CD8-positive, alpha-beta memory T cell (primary cell): Measurements from ENCODE around the gene RMI2. TPM values are rescaled to one million over a fixed set of nuclear protein-coding genes. Genes with fewer than 3 reads are reported as not detected.
A peak's percentile ranks its signal among the peaks of the same experiment; 100 is the strongest.

Source experiments
- CTCF ChIA-PET: fragments of 350-600 bp; sonication (Branson Sonifier 250); formaldehyde crosslinking; loops from one replicate; lab custom pipeline; 2021; ENCODE audit warnings: antibody characterized with exemption; lab: Charles Lee
- POLR2A ChIA-PET: fragments of 350-600 bp; sonication (Branson Sonifier 250); formaldehyde crosslinking; loops from one replicate; lab custom pipeline; 2021; ENCODE audit warnings: antibody characterized with exemption; lab: Charles Lee
- DNase-seq, 5 donors: peaks; one replicate each; pipeline versions ENCODE4 v3.0.0 to v3.0.0-alpha.2; 2020 to 2022; ENCODE audit warnings: mixed read lengths in 1 of 5
- H3K27ac ChIP-seq: one replicate; pipeline ENCODE4 v1.7.0; 2013; ENCODE audit warnings: low read depth, mild to moderate bottlenecking, low read length, moderate library complexity
- H3K27me3 ChIP-seq: 2 replicates; pipeline ENCODE4 v1.7.0; 2013; ENCODE audit warnings: low read length, mild to moderate bottlenecking; ENCODE audit not compliant: insufficient read depth, poor library complexity, severe bottlenecking
- H3K36me3 ChIP-seq: 2 replicates; pipeline ENCODE4 v1.7.0; 2013; ENCODE audit warnings: mild to moderate bottlenecking, low read length, moderate library complexity; ENCODE audit not compliant: insufficient read depth
- H3K4me1 ChIP-seq: 2 replicates; pipeline ENCODE4 v1.7.0; 2013; ENCODE audit warnings: mild to moderate bottlenecking, low read length, moderate library complexity; ENCODE audit not compliant: insufficient read depth
- H3K4me3 ChIP-seq: 2 replicates; pipeline ENCODE4 v1.7.0; 2013; ENCODE audit warnings: mild to moderate bottlenecking, low read length
- H3K9me3 ChIP-seq: 2 replicates; pipeline ENCODE4 v1.7.0; 2013; ENCODE audit warnings: mild to moderate bottlenecking, low read length
- H3K27ac Mint-ChIP-seq, 8 donors: one replicate each; pipeline ENCODE4 v1.8.0; 2020 to 2021; ENCODE audit warnings: mixed read lengths in 8 of 8, mild to moderate bottlenecking in 6 of 8, inconsistent platforms in 3 of 8, moderate library complexity in 3 of 8
- H3K27me3 Mint-ChIP-seq, 2 donors: one replicate each; pipeline ENCODE4 v1.8.0; 2020 to 2021; ENCODE audit warnings: mixed read lengths in 2 of 2, mild to moderate bottlenecking in 1 of 2, moderate library complexity in 1 of 2
- H3K36me3 Mint-ChIP-seq, 3 donors: one replicate each; pipeline ENCODE4 v1.8.0; 2020 to 2021; ENCODE audit warnings: mixed read lengths in 3 of 3, inconsistent platforms in 1 of 3, mild to moderate bottlenecking in 1 of 3
- H3K4me1 Mint-ChIP-seq, 3 donors: one replicate each; pipeline ENCODE4 v1.8.0; 2020 to 2021; ENCODE audit warnings: mixed read lengths in 3 of 3, inconsistent platforms in 1 of 3, mild to moderate bottlenecking in 1 of 3
- H3K4me3 Mint-ChIP-seq, 7 donors: one replicate each; pipeline ENCODE4 v1.8.0; 2020 to 2021; ENCODE audit warnings: mixed read lengths in 7 of 7, mild to moderate bottlenecking in 6 of 7, moderate library complexity in 4 of 7, inconsistent platforms in 2 of 7
- H3K9me3 Mint-ChIP-seq, 5 donors: one replicate each; pipeline ENCODE4 v1.8.0; 2020 to 2022; ENCODE audit warnings: mixed read lengths in 5 of 5, mild to moderate bottlenecking in 3 of 5, moderate library complexity in 2 of 5, inconsistent platforms in 1 of 5
- polyA plus RNA-seq: library from polyadenylated mRNA; unstranded; fragments of 300-500 nt; fragmentation: Illumina TruSeq; gene quantifications from one replicate; pipeline ENCODE4 v1.2.3, GENCODE V29; 2021
- total RNA-seq, 2 experiments: library from RNA; stranded (reverse); gene quantifications; one replicate each; pipeline ENCODE4 v1.2.3, GENCODE V29; 2021

The RMI2 gene
- total and polyA plus RNA-seq, 3 experiments from 2014 or later: 1.1 to 38.3 (median 37.0) TPM

DNA sequence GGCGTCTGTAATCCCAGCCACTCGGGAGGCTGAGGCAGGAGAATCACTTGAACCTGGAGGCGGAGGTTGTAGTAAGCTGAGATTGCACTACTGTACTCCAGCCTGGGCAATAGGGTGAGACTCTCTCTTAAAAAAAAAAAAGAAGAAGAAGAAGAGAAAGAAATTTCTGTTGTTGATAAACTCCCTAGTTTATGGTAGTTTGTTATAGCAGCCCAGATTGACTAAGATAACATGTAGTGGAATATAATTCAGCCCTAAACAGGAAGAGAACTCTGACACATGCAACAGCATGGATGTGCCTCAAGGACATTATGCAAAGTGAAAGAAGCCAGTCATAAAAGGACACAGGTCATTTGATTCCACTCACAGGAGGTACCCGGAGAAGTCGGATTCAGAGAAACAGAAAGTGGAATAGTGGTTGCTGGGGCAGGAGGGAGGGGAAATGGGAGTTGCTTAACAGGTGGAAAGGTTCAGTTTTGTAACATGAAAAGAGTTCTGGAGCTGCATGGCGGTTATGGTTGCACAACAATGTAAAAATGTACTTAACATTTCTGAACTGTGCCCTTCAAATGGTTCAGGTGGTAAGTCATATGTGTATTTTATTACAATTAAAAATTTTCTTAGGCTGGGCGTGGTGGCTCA lies 38.1 kb upstream of the RMI2 start:
- no peak overlapping the region for H3K27ac ChIP-seq

DNA sequence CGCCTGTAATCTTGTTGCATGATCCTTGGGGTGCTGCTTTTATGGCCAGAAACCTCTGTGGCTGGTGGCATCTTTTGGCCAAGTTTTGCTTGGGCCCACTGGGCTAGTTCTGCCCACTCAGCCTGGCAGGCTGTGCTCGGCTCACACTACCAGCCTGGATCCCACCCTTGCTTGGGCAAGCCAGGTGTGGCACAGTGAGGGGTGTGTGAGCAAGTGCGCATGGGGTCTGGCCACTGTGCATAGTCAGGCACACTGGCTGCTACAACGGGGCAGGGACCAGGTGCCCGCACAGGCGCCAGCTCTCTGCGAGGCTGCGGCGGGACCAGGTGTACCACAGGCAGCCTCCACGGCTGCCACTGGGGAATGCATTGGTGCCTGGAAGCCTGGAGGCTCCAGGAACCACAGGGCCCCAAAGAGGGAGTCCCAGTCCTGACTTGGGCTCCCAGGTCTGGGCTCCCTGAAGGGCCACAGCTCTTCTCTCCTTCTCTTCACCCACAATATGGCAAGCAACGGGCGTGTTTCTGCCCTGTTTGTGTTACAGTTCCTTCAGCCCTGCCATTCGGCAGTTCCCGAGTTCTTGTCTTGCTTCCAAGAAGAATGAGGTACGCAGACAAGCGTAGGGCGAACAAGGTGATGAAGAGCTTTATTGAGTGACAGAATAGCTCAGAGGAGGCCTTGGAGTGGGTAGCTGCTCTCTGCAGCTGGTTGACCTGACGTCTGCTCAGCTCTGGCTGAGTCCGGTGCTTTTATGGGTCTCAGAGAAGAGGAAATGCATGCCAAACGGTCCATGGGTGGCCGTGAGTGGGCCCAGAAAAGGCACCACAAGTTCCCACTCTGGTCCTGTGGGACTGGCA lies 37.4 kb upstream of the RMI2 start:
- H3K9me3 Mint-ChIP-seq: no peaks in the 10 kb centered on the region
- H3K4me3 ChIP-seq: no peak overlapping the region
- no peak overlapping the region for H3K27ac ChIP-seq
- no peak overlapping the region for H3K4me3 Mint-ChIP-seq
- no peak for DNase-seq
- H3K36me3 ChIP-seq: no peaks in the 10 kb centered on the region
- POLR2A ChIA-PET: no interaction called here
- peaks cover 25% of the 10 kb centered on the region for H3K4me1 ChIP-seq
- H3K4me1 Mint-ChIP-seq: peaks cover 21 to 42% (median 35%) of the 10 kb centered on the region in 3 donors
- H3K27ac Mint-ChIP-seq: peak overlapping the region in 2 of 8 donors; percentile 29 to 41
- peaks cover 0 to 4% of the 10 kb centered on the region in 2 donors for H3K27me3 Mint-ChIP-seq
- H3K27me3 ChIP-seq: no peaks in the 10 kb centered on the region
- no peaks in the 10 kb centered on the region for H3K9me3 ChIP-seq
- CTCF ChIA-PET: interaction anchor here (3.2 kb wide), 1 partner anchor 52 kb away, joined by 8 read pairs; the partner anchor contains the start of gene SOCS1
- H3K36me3 Mint-ChIP-seq: peaks cover 0 to 1% (median 0%) of the 10 kb centered on the region in 3 donors

More for the DNA sequence above, 38.1 kb upstream of the RMI2 start:
- ChIA-PET POLR2A (no interaction called here), CTCF (no interaction called here)
- Mint-ChIP-seq H3K36me3 (peaks cover 0 to 1% (median 0%) of the 10 kb centered on the region in 3 donors), H3K9me3 (no peaks in the 10 kb centered on the region), H3K27me3 (peaks cover 0 to 4% of the 10 kb centered on the region in 2 donors), H3K4me1 (peaks cover 16 to 34% (median 29%) of the 10 kb centered on the region in 3 donors), H3K4me3 (no peak overlapping the region), H3K27ac (no peak overlapping the region)
- Histone ChIP-seq H3K4me3 (no peak overlapping the region), H3K27me3 (no peaks in the 10 kb centered on the region), H3K9me3 (no peaks in the 10 kb centered on the region), H3K4me1 (peaks cover 17% of the 10 kb centered on the region), H3K36me3 (no peaks in the 10 kb centered on the region)
- no peak for DNase-seq

DNA sequence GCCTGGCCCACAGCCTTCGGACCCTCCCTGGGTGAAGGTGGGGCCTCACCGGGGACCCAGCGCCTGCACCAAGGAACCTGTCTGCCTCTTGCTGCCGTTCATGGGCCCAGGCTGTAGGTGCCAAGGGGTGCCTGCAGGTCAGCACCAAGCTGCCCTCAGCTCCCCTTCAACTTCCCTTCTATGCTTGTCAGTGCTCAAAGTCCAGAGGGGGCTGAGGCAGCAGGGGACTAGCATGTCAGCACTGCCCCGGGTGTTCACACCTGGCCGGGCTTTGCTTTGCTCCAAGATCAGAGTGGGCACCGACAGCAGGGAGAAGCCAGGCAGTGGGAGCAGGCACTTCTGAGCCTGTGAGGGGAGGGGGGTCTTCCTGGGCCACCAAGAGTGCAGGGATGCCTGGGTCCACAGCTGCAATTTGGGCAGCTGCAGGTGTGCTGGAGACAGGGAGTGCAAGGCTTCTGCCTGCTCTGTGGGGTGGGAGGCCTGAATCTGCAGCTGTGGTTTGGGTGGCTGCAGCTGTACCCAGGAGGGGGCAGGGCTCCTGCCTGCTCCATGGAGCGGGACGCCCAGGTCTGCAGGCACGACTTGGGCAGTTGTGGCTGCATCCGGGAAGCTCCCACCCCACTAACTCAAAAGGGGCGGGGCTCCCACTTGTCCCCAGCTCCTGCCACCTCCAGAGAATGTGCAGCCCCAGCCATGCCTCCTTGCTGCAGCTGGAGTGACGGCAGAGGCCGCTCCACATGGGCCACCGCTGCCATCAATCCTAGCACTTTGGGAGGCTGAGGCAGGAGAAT lies 36.6 kb upstream of the RMI2 start:
- no peak overlapping the region for H3K27ac ChIP-seq
- DNase-seq: no peak
- Mint-ChIP-seq H3K27me3 (peaks cover 0 to 4% of the 10 kb centered on the region in 2 donors), H3K4me1 (peaks cover 25 to 50% (median 43%) of the 10 kb centered on the region in 3 donors), H3K36me3 (peaks cover 0 to 1% (median 0%) of the 10 kb centered on the region in 3 donors), H3K9me3 (no peaks in the 10 kb centered on the region), H3K27ac (peak overlapping the region in 1 of 8 donors; percentile 54), H3K4me3 (no peak overlapping the region)
- H3K9me3 ChIP-seq: no peaks in the 10 kb centered on the region
- POLR2A ChIA-PET: no interaction called here
- peaks cover 27% of the 10 kb centered on the region for H3K4me1 ChIP-seq
- no peak overlapping the region for H3K4me3 ChIP-seq
- H3K27me3 ChIP-seq: no peaks in the 10 kb centered on the region
- CTCF ChIA-PET: interaction anchor here (3.2 kb wide), 1 partner anchor 53 kb away, joined by 8 read pairs; the partner anchor contains the start of gene SOCS1
- H3K36me3 ChIP-seq: no peaks in the 10 kb centered on the region

DNA sequence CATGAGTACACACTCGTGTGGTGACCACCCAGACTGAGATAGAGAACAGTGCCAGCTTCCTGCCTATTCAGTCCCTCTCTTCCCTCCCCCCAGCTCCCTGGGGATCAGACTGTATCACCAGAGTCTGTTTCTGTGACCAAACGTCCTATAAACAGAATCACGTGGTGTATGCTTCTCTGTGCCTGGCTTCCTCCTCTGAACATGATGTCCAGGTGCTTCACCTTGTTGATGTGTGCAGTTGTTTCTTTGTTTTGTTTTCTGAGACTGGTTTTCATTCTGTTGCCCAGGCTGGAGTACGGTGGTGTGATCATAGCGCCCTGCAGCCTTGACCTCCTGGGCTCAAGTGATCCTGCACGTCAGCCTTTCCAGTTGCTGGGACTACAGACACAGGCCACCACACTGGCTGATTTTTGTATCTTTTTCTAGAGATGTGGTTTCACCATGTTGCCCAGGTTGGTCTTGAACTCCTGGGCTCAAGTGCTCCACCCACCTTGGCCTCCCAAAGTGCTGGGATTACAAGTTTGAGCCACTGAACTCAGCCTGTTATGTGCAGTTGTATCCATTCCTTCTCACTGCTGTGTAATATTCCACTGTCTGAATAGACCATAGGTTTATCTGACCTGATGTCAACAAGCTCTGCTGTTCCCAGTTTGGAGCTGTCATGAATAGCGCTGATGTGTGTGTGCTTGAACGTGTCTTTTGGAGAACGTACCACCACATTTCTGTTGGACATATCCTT lies 35.2 kb upstream of the RMI2 start:
- Histone ChIP-seq H3K27ac (no peak overlapping the region), H3K36me3 (no peaks in the 10 kb centered on the region), H3K4me3 (no peak overlapping the region), H3K27me3 (no peaks in the 10 kb centered on the region), H3K9me3 (no peaks in the 10 kb centered on the region), H3K4me1 (peaks cover 27% of the 10 kb centered on the region)
- Mint-ChIP-seq H3K9me3 (no peaks in the 10 kb centered on the region), H3K4me1 (peaks cover 28 to 50% (median 44%) of the 10 kb centered on the region in 3 donors), H3K27me3 (peaks cover 0 to 1% of the 10 kb centered on the region in 2 donors), H3K4me3 (peak overlapping the region in 1 of 7 donors; percentile 74), H3K36me3 (peaks cover 0 to 1% (median 0%) of the 10 kb centered on the region in 3 donors), H3K27ac (peak overlapping the region in 4 of 8 donors; percentile 2 to 95 (median 54))
- DNase-seq: no peak
- POLR2A ChIA-PET: interaction anchor here (0.8 kb wide), 1 partner anchor 54 kb away, joined by 3 read pairs; the partner anchor contains the start of gene SOCS1
- CTCF ChIA-PET: interaction anchor here (0.9 to 3.2 kb wide), 2 partner anchors 12 to 55 kb away, joined by 5 to 8 read pairs; partner anchors contain the start of gene SOCS1

DNA sequence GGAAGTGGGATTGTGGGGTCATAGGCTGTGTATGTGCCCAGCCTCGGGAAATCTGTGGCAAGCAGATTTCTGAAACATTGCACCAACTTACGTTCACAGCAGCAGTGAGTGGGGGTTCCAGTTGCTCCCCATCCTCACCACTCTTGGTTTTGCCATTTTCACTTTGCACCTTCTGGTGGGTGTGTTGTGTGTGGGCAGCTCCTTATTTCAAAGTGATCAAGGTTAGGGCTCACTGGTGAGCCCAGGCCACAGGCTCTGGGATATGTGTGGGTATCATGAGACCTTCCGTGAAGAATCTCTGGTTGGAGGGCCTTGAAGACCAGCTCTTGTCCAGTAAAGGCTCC lies 34.7 kb upstream of the RMI2 start:
- peak overlapping the region in 7 of 8 donors; percentile 21 to 95 (median 90) for H3K27ac Mint-ChIP-seq
- no peak overlapping the region for H3K27ac ChIP-seq
- POLR2A ChIA-PET: interaction anchor here (0.8 kb wide), 1 partner anchor 55 kb away, joined by 3 read pairs; the partner anchor contains the start of gene SOCS1
- H3K36me3 ChIP-seq: no peaks in the 10 kb centered on the region
- CTCF ChIA-PET: interaction anchor here (0.9 to 3.2 kb wide), 3 partner anchors 12 to 55 kb away, joined by 3 to 8 read pairs (median 5); partner anchors contain the start of gene SOCS1
- peak overlapping the region in 2 of 7 donors; percentile 77 to 90 for H3K4me3 Mint-ChIP-seq
- peaks cover 27% of the 10 kb centered on the region for H3K4me1 ChIP-seq
- H3K27me3 Mint-ChIP-seq: no peaks in the 10 kb centered on the region
- peaks cover 0 to 1% (median 0%) of the 10 kb centered on the region in 3 donors for H3K36me3 Mint-ChIP-seq
- H3K4me3 ChIP-seq: no peak overlapping the region
- no peak for DNase-seq
- H3K9me3 ChIP-seq: no peaks in the 10 kb centered on the region
- H3K27me3 ChIP-seq: no peaks in the 10 kb centered on the region
- H3K9me3 Mint-ChIP-seq: no peaks in the 10 kb centered on the region
- H3K4me1 Mint-ChIP-seq: peaks cover 28 to 50% (median 44%) of the 10 kb centered on the region in 3 donors

DNA sequence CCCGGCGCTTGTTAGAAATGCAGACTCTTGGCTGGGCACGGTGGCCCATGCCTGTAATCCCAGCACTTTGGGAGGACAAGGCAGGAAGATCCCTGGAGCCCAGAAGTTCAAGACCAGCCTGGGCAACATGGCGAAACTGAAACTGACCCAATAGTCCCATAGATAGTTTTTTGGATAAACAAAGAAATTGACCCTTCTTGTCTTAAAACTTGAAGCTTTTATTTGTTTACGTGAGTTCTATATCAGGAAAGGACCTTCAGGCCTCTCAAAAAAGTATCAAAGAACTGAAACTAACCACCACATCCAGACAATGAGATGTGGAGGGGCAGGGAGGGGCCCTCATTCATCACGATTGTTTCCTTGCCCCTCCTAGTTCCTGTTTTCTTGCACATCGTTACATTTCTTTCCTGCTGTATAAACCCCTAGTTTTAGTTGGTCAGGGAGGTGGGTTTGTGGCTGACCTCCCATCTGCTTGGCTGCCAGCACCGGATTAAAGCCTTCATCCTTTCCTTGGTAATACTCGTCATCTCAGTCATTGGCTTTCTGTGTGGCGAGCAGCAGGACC lies 34.2 kb upstream of the RMI2 start:
- no peaks in the 10 kb centered on the region for H3K9me3 Mint-ChIP-seq
- Histone ChIP-seq H3K36me3 (no peaks in the 10 kb centered on the region), H3K27ac (no peak overlapping the region), H3K4me1 (peaks cover 27% of the 10 kb centered on the region), H3K4me3 (no peak overlapping the region), H3K27me3 (no peaks in the 10 kb centered on the region), H3K9me3 (no peaks in the 10 kb centered on the region)
- H3K36me3 Mint-ChIP-seq: peaks cover 0 to 1% (median 0%) of the 10 kb centered on the region in 3 donors
- POLR2A ChIA-PET: interaction anchor here (0.8 kb wide), 1 partner anchor 55 kb away, joined by 3 read pairs; the partner anchor contains the start of gene SOCS1
- CTCF ChIA-PET: interaction anchor here (0.9 to 3.2 kb wide), 3 partner anchors 13 to 56 kb away, joined by 3 to 8 read pairs (median 5); partner anchors contain the start of gene SOCS1
- peak in 3 of 5 donors; percentile 62 to 73 (median 72) for DNase-seq
- peak overlapping the region; percentile 52 to 90 (median 73) for H3K4me3 Mint-ChIP-seq
- H3K27ac Mint-ChIP-seq: peak overlapping the region; percentile 21 to 95 (median 90)
- peaks cover 28 to 50% (median 44%) of the 10 kb centered on the region in 3 donors for H3K4me1 Mint-ChIP-seq
- no peaks in the 10 kb centered on the region for H3K27me3 Mint-ChIP-seq
